IMR-90 (cell line): Measurements from ENCODE around the gene DCC. TPM values are rescaled to one million over a fixed set of nuclear protein-coding genes. Genes with fewer than 3 reads are reported as not detected.

Experiments
- ATAC-seq: fragments of 200-7000 bp; cut with Tn5 transposase; 2 replicates; pipeline ENCODE4 v1.9.1; 2020; ENCODE audit warnings: low read depth, mild to moderate bottlenecking, moderate library complexity
- BruUV-seq: library from RNA; stranded (reverse); fragments of 400-500 nt; replicated peaks from 2 replicates; lab custom pipeline; 2021; lab: Mats Ljungman, UMichigan
- CTCF ChIA-PET: fragments of 300-600 bp; formaldehyde crosslinking; extraction: SDS; loops from one replicate; lab custom pipeline; 2021; ENCODE audit warnings: antibody characterized with exemption; lab: Yijun Ruan, JAX
- POLR2A ChIA-PET: fragments of 300-600 bp; sonication (Branson Sonifier 250); formaldehyde crosslinking; loops from one replicate; lab custom pipeline; 2022; ENCODE audit warnings: antibody characterized with exemption; ENCODE audit not compliant: unreplicated experiment; lab: Charles Lee
- DNase-seq: peaks from one replicate; pipeline ENCODE4 v3.0.0; 2013
- H2AFZ ChIP-seq: replicated peaks from 2 replicates; pipeline ENCODE3; 2013; ENCODE audit warnings: low read length, mild to moderate bottlenecking; ENCODE audit not compliant: poor library complexity
- H2AK5ac ChIP-seq: 2 replicates; pipeline ENCODE4 v1.6.1; 2013; ENCODE audit warnings: low read depth, low read length, inconsistent platforms
- H2AK9ac ChIP-seq: replicated peaks from 2 replicates; pipeline ENCODE3; 2013; ENCODE audit warnings: mild to moderate bottlenecking, low read depth, low read length, moderate library complexity; ENCODE audit not compliant: poor library complexity
- H2BK120ac ChIP-seq: 2 replicates; pipeline ENCODE4 v1.6.1; 2013; ENCODE audit warnings: low read depth, low read length, inconsistent platforms
- H2BK15ac ChIP-seq: 3 replicates; pipeline ENCODE4 v1.6.1; 2013; ENCODE audit warnings: low read depth, low read length, inconsistent platforms
- H2BK20ac ChIP-seq: 2 replicates; pipeline ENCODE4 v1.6.1; 2013; ENCODE audit warnings: low read depth, mild to moderate bottlenecking, inconsistent platforms, low read length, moderate library complexity
- H2BK5ac ChIP-seq: 2 replicates; pipeline ENCODE4 v1.6.1; 2013; ENCODE audit warnings: mild to moderate bottlenecking, low read depth, low read length, inconsistent platforms; ENCODE audit not compliant: poor library complexity, severe bottlenecking
- H3K14ac ChIP-seq: replicated peaks from 2 replicates; pipeline ENCODE4 v1.6.1; 2013; ENCODE audit warnings: low read depth, low read length, inconsistent platforms
- H3K18ac ChIP-seq: 2 replicates; pipeline ENCODE4 v1.6.1; 2013; ENCODE audit warnings: low read depth, low read length, control low read depth
- H3K23ac ChIP-seq: 2 replicates; pipeline ENCODE4 v1.6.1; 2013; ENCODE audit warnings: low read depth, low read length, inconsistent platforms
- H3K27ac ChIP-seq: 2 replicates; pipeline ENCODE4 v1.5.1; 2013; ENCODE audit warnings: mild to moderate bottlenecking, control low read depth, low read length; ENCODE audit not compliant: insufficient read depth
- H3K27me3 ChIP-seq: 2 replicates; pipeline ENCODE4 v1.6.1; 2013; ENCODE audit warnings: low read length; ENCODE audit not compliant: control insufficient read depth, insufficient read depth
- H3K36me3 ChIP-seq: 2 replicates; pipeline ENCODE4 v1.6.1; 2013; ENCODE audit warnings: low read length, mixed read lengths; ENCODE audit not compliant: control insufficient read depth, insufficient read depth
- H3K4ac ChIP-seq: 2 replicates; pipeline ENCODE4 v1.6.1; 2013; ENCODE audit warnings: low read depth, low read length, inconsistent platforms
- H3K4me1 ChIP-seq: 2 replicates; pipeline ENCODE4 v1.6.1; 2013; ENCODE audit warnings: low read length, mixed read lengths; ENCODE audit not compliant: control insufficient read depth, insufficient read depth
- H3K4me2 ChIP-seq: 2 replicates; pipeline ENCODE4 v1.6.1; 2013; ENCODE audit warnings: low read depth, mild to moderate bottlenecking, control low read depth, low read length, moderate library complexity
- H3K4me3 ChIP-seq: 2 replicates; pipeline ENCODE4 v1.5.1; 2013; ENCODE audit warnings: low read depth, mild to moderate bottlenecking, control low read depth, low read length, moderate library complexity; ENCODE audit not compliant: insufficient read depth
- H3K56ac ChIP-seq: 2 replicates; pipeline ENCODE4 v1.6.1; 2013; ENCODE audit warnings: low read length, inconsistent platforms; ENCODE audit not compliant: insufficient read depth; ENCODE audit errors: extremely low read depth
- H3K79me1 ChIP-seq, 2 experiments: 2 replicates each; pipeline ENCODE4 v1.6.1; 2013; ENCODE audit warnings: low read length in 2 of 2, inconsistent platforms in 1 of 2, low read depth in 1 of 2
- H3K9ac ChIP-seq: 2 replicates; pipeline ENCODE4 v1.6.1; 2013; ENCODE audit warnings: low read depth, low read length, control low read depth
- H3K9me1 ChIP-seq: 2 replicates; pipeline ENCODE4 v1.6.1; 2013; ENCODE audit warnings: low read length, inconsistent platforms; ENCODE audit not compliant: insufficient read depth
- H3K9me3 ChIP-seq: 2 replicates; pipeline ENCODE4 v1.6.1; 2013; ENCODE audit warnings: low read length; ENCODE audit not compliant: control insufficient read depth, insufficient read depth
- H4K20me1 ChIP-seq: 2 replicates; pipeline ENCODE4 v1.6.1; 2013; ENCODE audit warnings: low read length, inconsistent platforms; ENCODE audit not compliant: insufficient read depth
- H4K5ac ChIP-seq: 2 replicates; pipeline ENCODE4 v1.6.1; 2013; ENCODE audit warnings: mild to moderate bottlenecking, low read depth, low read length, control low read depth
- H4K8ac ChIP-seq, 2 experiments: 2 replicates each; pipeline ENCODE4 v1.6.1; 2013; ENCODE audit warnings: low read depth in 2 of 2, low read length in 2 of 2, control low read depth in 1 of 2, inconsistent platforms in 1 of 2
- H4K91ac ChIP-seq: 2 replicates; pipeline ENCODE4 v1.6.1; 2013; ENCODE audit warnings: low read depth, low read length, inconsistent platforms; ENCODE audit not compliant: insufficient read depth
- BHLHE40 ChIP-seq: fragments of 150-350 bp; IDR thresholded peaks from 2 replicates; pipeline ENCODE4 v1.6.1; 2016; ENCODE audit warnings: mild to moderate bottlenecking, low read depth, low read length
- CEBPB ChIP-seq: IDR thresholded peaks from 2 replicates; pipeline ENCODE4 v1.6.1; 2012; ENCODE audit warnings: low read depth, low read length, improper control_type of control experiment
- CHD1 ChIP-seq: IDR thresholded peaks from 2 replicates; pipeline ENCODE4 v1.6.1; 2012; ENCODE audit warnings: low read depth, low read length, improper control_type of control experiment
- CTCF ChIP-seq: conservative IDR thresholded peaks from 2 replicates; pipeline ENCODE4 v1.5.1; 2012; ENCODE audit warnings: mild to moderate bottlenecking, low read depth, low read length, improper control_type of control experiment
- ELK1 ChIP-seq: fragments of 150-350 bp; IDR thresholded peaks from 2 replicates; pipeline ENCODE4 v1.6.1; 2016; ENCODE audit warnings: low read depth, mild to moderate bottlenecking, low read length, moderate library complexity, borderline replicate concordance
- FOS ChIP-seq: fragments of 150-350 bp; IDR thresholded peaks from 2 replicates; pipeline ENCODE4 v1.6.1; 2016; ENCODE audit warnings: low read depth, low read length
- MAFK ChIP-seq: IDR thresholded peaks from 2 replicates; pipeline ENCODE4 v1.6.1; 2012; ENCODE audit warnings: low read depth, low read length, improper control_type of control experiment
- MAZ ChIP-seq: IDR thresholded peaks from 2 replicates; pipeline ENCODE4 v1.6.1; 2012; ENCODE audit warnings: low read depth, mild to moderate bottlenecking, low read length, improper control_type of control experiment, moderate library complexity, borderline replicate concordance
- MXI1 ChIP-seq: IDR thresholded peaks from 2 replicates; pipeline ENCODE4 v1.6.1; 2012; ENCODE audit warnings: low read depth, mild to moderate bottlenecking, low read length, moderate library complexity, borderline replicate concordance
- NFE2L2 ChIP-seq: fragments of 150-350 bp; IDR thresholded peaks from 2 replicates; pipeline ENCODE4 v1.6.1; 2016; ENCODE audit warnings: low read depth, mild to moderate bottlenecking, low read length
- POLR2A ChIP-seq: IDR thresholded peaks from 2 replicates; pipeline ENCODE4 v1.6.1; 2012; ENCODE audit warnings: mild to moderate bottlenecking, low read depth, low read length
- RAD21 ChIP-seq: IDR thresholded peaks from 2 replicates; pipeline ENCODE4 v1.6.1; 2012; ENCODE audit warnings: low read length, improper control_type of control experiment
- RCOR1 ChIP-seq: IDR thresholded peaks from 2 replicates; pipeline ENCODE4 v1.6.1; 2012; ENCODE audit warnings: mild to moderate bottlenecking, low read length, improper control_type of control experiment; ENCODE audit not compliant: insufficient replicate concordance
- SMC3 ChIP-seq: fragments of 150-350 bp; IDR thresholded peaks from 2 replicates; pipeline ENCODE4 v1.6.1; 2016; ENCODE audit warnings: low read depth, mild to moderate bottlenecking, antibody characterized with exemption, low read length, moderate library complexity
- USF2 ChIP-seq: fragments of 150-350 bp; IDR thresholded peaks from 2 replicates; pipeline ENCODE4 v1.6.1; 2017; ENCODE audit warnings: mild to moderate bottlenecking, antibody characterized with exemption, low read length, low read depth
- WGBS, 2 experiments: methylation state at CpG; one replicate each; pipeline versions ENCODE4 v1.1.5 to v1.1.7; 2013; ENCODE audit warnings: missing lambda C conversion rate in 2 of 2; ENCODE audit not compliant: insufficient read length in 1 of 2; ENCODE audit errors: extremely low coverage in 2 of 2; 5-methylcytosine and 5-hydroxymethylcytosine counted together
- dilution Hi-C: fragments of 300-500 bp; cut with HindIII; formaldehyde crosslinking; loops from one replicate; pipeline ENCODE4 v1.14.3; 2018; ENCODE audit warnings: low sequenced_read_pairs; ENCODE audit not compliant: unreplicated experiment
- in situ Hi-C: fragments of 300-500 bp; cut with MboI; formaldehyde crosslinking; loops from 3 replicates; pipeline ENCODE4 v1.14.3; 2019; ENCODE audit warnings: low sequenced_read_pairs, inconsistent platforms, mixed read lengths
- intact Hi-C: fragments of 100-400 bp; cut with micrococcal nuclease; formaldehyde crosslinking; loops from 2 replicates; pipeline ENCODE4 v1.10.0; 2022
- polyA plus RNA-seq, 3 experiments: library from polyadenylated mRNA; depleted of rRNA; stranded (reverse); fragments of >200 nt; gene quantifications; 2 replicates each; pipeline ENCODE4 v1.2.3, GENCODE V29; 2012; ENCODE audit warnings: low replicate concordance in 1 of 3
- total RNA-seq: library from RNA; depleted of rRNA; stranded (reverse); fragments of >200 nt; gene quantifications from 2 replicates; pipeline ENCODE4 v1.2.3, GENCODE V29; 2012

DCC gene
- total and polyA plus RNA-seq, 2 of the 4 experiments (the other 2 are of a cell fraction): 0.31 to 0.54 TPM

- Histone ChIP-seq H3K4me2 (no peak overlapping the region), H3K18ac (no peak overlapping the region), H3K56ac (no peak overlapping the region), H2BK5ac (no peak overlapping the region), H4K5ac (no peak overlapping the region), H2BK20ac (no peak overlapping the region), H4K8ac (no peak overlapping the region), H3K9me3 (peaks cover 23% of the 10 kb centered on the region), H4K20me1 (no peaks in the 10 kb centered on the region), H3K36me3 (no peaks in the 10 kb centered on the region), H3K27me3 (no peaks in the 10 kb centered on the region), H2AFZ (no peak overlapping the region), H3K4ac (no peak overlapping the region), H3K4me1 (no peaks in the 10 kb centered on the region), H3K14ac (no peak overlapping the region), H2BK120ac (no peak overlapping the region), H3K4me3 (no peak overlapping the region), H4K91ac (no peak overlapping the region), H2AK9ac (no peak overlapping the region), H2BK15ac (no peak overlapping the region), H3K23ac (no peak overlapping the region), H3K27ac (no peak overlapping the region), H3K79me1 (no peaks in the 10 kb centered on the region), H2AK5ac (no peak overlapping the region), H3K9me1 (no peaks in the 10 kb centered on the region), H3K9ac (no peak overlapping the region)
- no peak for DNase-seq
- dilution Hi-C loops: no loop called here
- ChIA-PET POLR2A (no interaction called here), CTCF (no interaction called here)
- WGBS, 2 experiments: 40% methylated on average over 1 of the region's 3 CpGs; no CpG with 5 or more reads in 1 of the 2 experiments
- TF ChIP-seq FOS: no peak
- TF ChIP-seq MAZ: no peak
- no peak for TF ChIP-seq BHLHE40
- no peak for TF ChIP-seq MXI1
- no peak for TF ChIP-seq CHD1
- no peak for TF ChIP-seq RAD21
- TF ChIP-seq RCOR1: no peak
- TF ChIP-seq USF2: no peak
- no peak for TF ChIP-seq CEBPB
- TF ChIP-seq POLR2A: no peak
- TF ChIP-seq NFE2L2: no peak
- no peak for TF ChIP-seq ELK1
- no peak for TF ChIP-seq SMC3
- no peak for TF ChIP-seq CTCF
- no peak for TF ChIP-seq MAFK
- in situ Hi-C loops: no loop called here
- intact Hi-C loops: no loop called here
- no peak for ATAC-seq
- BruUV-seq: no TSS peak
Measured at GRCh38 chr18:52723550-52723970, 383.6 kb downstream of the DCC start.
